ENCODE measurements around the gene CHI3L2. TPM values are rescaled to one million over a fixed set of nuclear protein-coding genes. Genes with fewer than 3 reads are reported as not detected.

The CHI3L2 gene
- total RNA-seq, 3 donors from 2014 or later (not counting 1 experiment from before 2014, with no cell fraction given), result 13.5 to 21.1 (median 17.0) TPM

GRCh38 chr1:111247125-111247838 lies 19.8 kb downstream of the CHI3L2 start:
- no peaks in the 10 kb centered on the region for H3K36me3 ChIP-seq (ENCODE audit: control insufficient read depth, insufficient read depth, low read length)
- WGBS (ENCODE audit: insufficient coverage), result 91% methylated on average over 5 of the region's 5 CpGs
- H3K27ac Mint-ChIP-seq, result no peak overlapping the region
- DNase-seq, result no peak
- no peaks in the 10 kb centered on the region for H3K36me3 Mint-ChIP-seq
- ATAC-seq, result no peak
- H3K4me3 Mint-ChIP-seq, result no peak overlapping the region
- no peaks in the 10 kb centered on the region for H3K9me3 ChIP-seq (ENCODE audit: control insufficient read depth, insufficient read depth, low read length)
- TF ChIP-seq CTCF (IDR thresholded peaks at IDR 0.05), result no peak
- no peak overlapping the region for H3K4me3 ChIP-seq (ENCODE audit: low read length)
- peaks cover 9% of the 10 kb centered on the region for H3K4me1 ChIP-seq (ENCODE audit: control insufficient read depth, insufficient read depth, low read length)
- H3K27ac ChIP-seq (ENCODE audit: low read length), result no peak overlapping the region
- no peaks in the 10 kb centered on the region for H3K27me3 Mint-ChIP-seq (ENCODE audit: low read depth in 2 of 2)
- H3K4me1 Mint-ChIP-seq, result peaks cover 11 to 17% of the 10 kb centered on the region in 2 donors
- H3K27me3 ChIP-seq (ENCODE audit: control insufficient read depth, insufficient read depth, low read length), result no peaks in the 10 kb centered on the region
- H3K9me3 Mint-ChIP-seq, result no peaks in the 10 kb centered on the region
- intact Hi-C loops (cut with micrococcal nuclease), result no loop called here

GRCh38 chr1:111249960-111250359 lies 22.4 kb downstream of the CHI3L2 start:
- Mint-ChIP-seq H3K36me3 (no peaks in the 10 kb centered on the region), H3K27ac (no peak overlapping the region), H3K4me1 (peaks cover 11 to 18% of the 10 kb centered on the region in 2 donors), H3K4me3 (no peak overlapping the region), H3K27me3 (ENCODE audit: low read depth in 2 of 2) (no peaks in the 10 kb centered on the region), H3K9me3 (no peaks in the 10 kb centered on the region)
- Histone ChIP-seq H3K27me3 (ENCODE audit: control insufficient read depth, insufficient read depth, low read length) (no peaks in the 10 kb centered on the region), H3K27ac (ENCODE audit: low read length) (no peak overlapping the region), H3K4me3 (ENCODE audit: low read length) (no peak overlapping the region), H3K36me3 (ENCODE audit: control insufficient read depth, insufficient read depth, low read length) (no peaks in the 10 kb centered on the region), H3K9me3 (ENCODE audit: control insufficient read depth, insufficient read depth, low read length) (no peaks in the 10 kb centered on the region), H3K4me1 (ENCODE audit: control insufficient read depth, insufficient read depth, low read length) (peaks cover 9% of the 10 kb centered on the region)
- DNase-seq (no peak), ATAC-seq (no peak)
- intact Hi-C loops (cut with micrococcal nuclease), result no loop called here
- no peak for TF ChIP-seq CTCF (IDR thresholded peaks at IDR 0.05)
- 94% methylated on average over 4 of the region's 4 CpGs for WGBS (ENCODE audit: insufficient coverage)

- no peaks in the 10 kb centered on the region for H3K9me3 Mint-ChIP-seq
- Histone ChIP-seq H3K9me3 (ENCODE audit: control insufficient read depth, insufficient read depth, low read length) (no peaks in the 10 kb centered on the region), H3K4me3 (ENCODE audit: low read length) (no peak overlapping the region), H3K36me3 (ENCODE audit: control insufficient read depth, insufficient read depth, low read length) (no peaks in the 10 kb centered on the region), H3K27ac (ENCODE audit: low read length) (no peak overlapping the region), H3K27me3 (ENCODE audit: control insufficient read depth, insufficient read depth, low read length) (no peaks in the 10 kb centered on the region), H3K4me1 (ENCODE audit: control insufficient read depth, insufficient read depth, low read length) (peaks cover 9% of the 10 kb centered on the region)
- DNase-seq (peak in 1 of 2 donors; percentile 60), ATAC-seq (peak; percentile 72 to 96 (median 77))
- H3K27me3 Mint-ChIP-seq (ENCODE audit: low read depth in 2 of 2), result no peaks in the 10 kb centered on the region
- H3K27ac Mint-ChIP-seq, result peak overlapping the region; percentile 72 to 82
- WGBS (ENCODE audit: insufficient coverage), result 55% methylated on average over 8 of the region's 8 CpGs
- H3K4me1 Mint-ChIP-seq, result peaks cover 11 to 18% of the 10 kb centered on the region in 2 donors
- intact Hi-C loops (cut with micrococcal nuclease), result no loop called here
- peak overlapping the region; percentile 9 for H3K4me3 Mint-ChIP-seq
- TF ChIP-seq CTCF (IDR thresholded peaks at IDR 0.05), result no peak
- H3K36me3 Mint-ChIP-seq, result no peaks in the 10 kb centered on the region
Measured at GRCh38 chr1:111251570-111251969, 24.1 kb downstream of the CHI3L2 start.

GRCh38 chr1:111252786-111253185 lies 25.3 kb downstream of the CHI3L2 start:
- H3K4me1 Mint-ChIP-seq, result peaks cover 11 to 18% of the 10 kb centered on the region in 2 donors
- H3K36me3 ChIP-seq (ENCODE audit: control insufficient read depth, insufficient read depth, low read length), result no peaks in the 10 kb centered on the region
- H3K9me3 Mint-ChIP-seq, result no peaks in the 10 kb centered on the region
- H3K27me3 Mint-ChIP-seq (ENCODE audit: low read depth in 2 of 2), result peaks cover 0 to 2% of the 10 kb centered on the region in 2 donors
- H3K27me3 ChIP-seq (ENCODE audit: control insufficient read depth, insufficient read depth, low read length), result no peaks in the 10 kb centered on the region
- no peak overlapping the region for H3K27ac Mint-ChIP-seq
- no peaks in the 10 kb centered on the region for H3K9me3 ChIP-seq (ENCODE audit: control insufficient read depth, insufficient read depth, low read length)
- H3K27ac ChIP-seq (ENCODE audit: low read length), result no peak overlapping the region
- intact Hi-C loops (cut with micrococcal nuclease), result no loop called here
- no peak overlapping the region for H3K4me3 ChIP-seq (ENCODE audit: low read length)
- DNase-seq, result no peak
- no peak for TF ChIP-seq CTCF (IDR thresholded peaks at IDR 0.05)
- H3K4me1 ChIP-seq (ENCODE audit: control insufficient read depth, insufficient read depth, low read length), result peaks cover 9% of the 10 kb centered on the region
- H3K36me3 Mint-ChIP-seq, result no peaks in the 10 kb centered on the region
- H3K4me3 Mint-ChIP-seq, result no peak overlapping the region
- no peak for ATAC-seq
- WGBS (ENCODE audit: insufficient coverage), result 95% methylated on average over 2 of the region's 2 CpGs

Measured in natural killer cell (primary cell).